GM21786 (cell line): ENCODE measurements around the gene INIP.
"Not testable (repeated sequence)": the region's sequence is repeated elsewhere in the genome, so short reads cannot be mapped to it uniquely, and the experiment has no call there.

Experiments used
- ATAC-seq: cut with Tn5 transposase; IDR thresholded peaks from one replicate; pipeline ENCODE4 v1.9.1; 2021; ENCODE audit not compliant: unreplicated experiment

Gene INIP

DNA sequence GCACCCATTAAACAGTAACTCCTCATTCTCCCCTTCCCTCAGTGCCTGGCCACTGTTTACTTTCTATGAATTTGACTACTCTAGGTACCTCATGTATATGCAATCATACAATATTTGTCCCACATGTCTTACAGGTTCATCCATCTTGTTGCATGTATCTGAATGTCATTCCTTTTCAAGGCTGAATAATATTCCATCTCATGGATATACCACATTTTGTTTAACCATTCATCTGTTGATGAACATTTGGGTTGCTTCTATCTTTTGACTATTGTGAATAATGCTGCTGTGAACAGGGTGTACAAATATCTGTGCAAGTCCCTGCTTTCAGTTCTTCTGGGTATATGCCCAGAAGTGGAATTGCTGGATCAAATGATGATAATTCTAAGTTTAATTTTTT lies 40.9 kb downstream of the INIP start:
- no peak for ATAC-seq

DNA sequence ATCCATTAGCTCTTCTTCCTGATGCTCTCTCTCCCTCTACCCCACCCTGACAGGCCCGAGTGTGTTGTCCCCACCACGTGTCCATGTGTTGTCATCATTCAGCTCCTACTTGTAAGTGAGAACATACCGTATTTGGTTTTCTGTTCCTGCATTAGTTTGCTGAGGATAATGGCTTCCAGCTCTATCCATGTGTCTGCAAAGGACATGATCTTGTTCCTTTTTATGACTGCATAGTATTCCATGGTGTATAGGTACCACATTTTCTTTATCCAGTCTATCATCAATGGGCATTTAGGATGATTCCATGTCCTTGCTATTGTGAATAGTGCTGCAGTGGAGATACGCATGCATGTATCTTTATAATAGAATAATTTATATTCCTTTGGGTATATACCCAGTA lies 44.7 kb downstream of the INIP start:
- not testable (repeated sequence) for ATAC-seq

DNA sequence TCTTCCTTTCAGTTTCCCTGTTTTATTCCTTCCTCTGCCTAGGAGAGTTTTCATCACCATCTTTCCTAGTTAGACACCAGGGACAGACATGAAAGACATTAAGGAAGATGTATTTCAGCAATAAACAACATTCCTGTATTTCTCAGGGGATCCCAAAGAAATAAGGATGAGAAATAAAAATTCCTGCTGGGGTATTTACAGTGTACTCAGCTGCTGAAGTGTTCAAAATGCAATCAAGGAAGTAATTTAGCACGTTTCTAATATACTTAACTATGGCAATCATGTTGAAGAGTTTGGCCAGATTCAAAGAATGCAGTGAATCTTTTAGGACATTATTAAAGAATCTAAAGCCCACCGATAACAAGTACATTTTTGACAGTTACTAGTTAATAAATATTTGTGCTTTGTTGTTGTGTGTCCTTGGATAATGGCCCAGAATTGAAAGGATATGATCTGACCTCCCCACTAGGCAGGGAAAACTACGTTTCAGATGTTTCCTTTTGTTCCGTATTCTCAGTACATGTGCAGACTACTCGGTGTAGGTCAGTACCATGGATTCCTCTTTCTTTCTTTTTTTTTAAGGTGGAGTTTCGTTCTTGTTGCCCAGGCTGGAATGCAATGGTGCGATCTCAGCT lies 46.8 kb downstream of the INIP start:
- ATAC-seq: no peak

DNA sequence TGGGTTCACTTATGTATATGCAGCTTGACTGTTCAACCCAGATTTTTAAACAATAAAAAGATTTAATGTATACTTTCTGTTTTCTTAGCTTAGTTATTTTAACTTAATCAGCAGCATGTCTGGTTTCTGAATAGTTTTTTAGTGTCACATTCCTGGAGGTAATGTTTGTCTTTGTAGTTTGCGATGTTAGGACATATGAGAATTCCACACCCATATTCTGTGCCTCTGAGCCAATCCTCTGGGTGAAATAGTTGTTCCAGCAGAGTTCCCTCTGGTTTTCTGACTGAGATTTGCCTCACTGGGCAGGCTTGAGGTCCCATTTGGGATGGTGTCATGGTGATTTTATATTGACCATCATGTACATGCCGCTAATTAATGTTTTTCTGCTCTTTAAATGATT lies 48.6 kb downstream of the INIP start:
- ATAC-seq: no peak

DNA sequence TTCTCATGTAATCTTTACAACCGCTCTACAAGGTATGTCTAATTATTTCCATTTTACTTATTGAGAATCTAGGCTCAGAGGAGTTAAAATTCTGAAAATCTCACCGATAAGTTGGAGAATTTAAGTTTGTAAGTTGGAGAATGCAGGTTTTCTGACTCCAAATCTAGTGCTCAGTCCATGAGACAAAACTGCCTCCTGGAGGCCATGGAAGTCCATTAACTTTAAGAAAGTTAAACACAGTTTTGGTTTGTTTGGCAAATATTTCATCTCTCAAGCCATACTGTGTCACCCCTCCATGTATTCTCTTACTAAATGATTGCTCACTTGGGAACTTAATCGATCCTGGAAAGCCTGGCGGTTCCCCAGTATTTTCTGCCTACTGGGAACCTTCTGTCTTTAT lies 52.6 kb downstream of the INIP start:
- no peak for ATAC-seq

DNA sequence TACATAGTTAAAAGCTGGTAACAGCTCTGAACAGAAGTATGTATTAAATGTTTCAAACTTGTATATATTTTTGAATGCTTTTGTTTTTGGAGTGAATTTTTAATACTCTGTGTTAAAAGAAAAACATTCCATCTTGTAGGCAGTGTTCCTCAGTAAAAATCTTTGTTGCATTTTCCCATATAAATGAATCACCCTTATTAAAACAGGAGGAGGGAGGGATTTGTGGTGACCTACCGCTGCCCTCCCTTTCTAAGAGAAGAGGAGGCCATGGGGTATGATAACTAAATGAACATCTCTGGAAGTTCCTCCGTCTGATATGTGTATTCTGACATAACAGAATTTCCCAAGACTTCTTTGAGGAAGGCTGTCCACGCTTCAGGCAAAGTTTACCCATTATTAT lies 53.4 kb downstream of the INIP start:
- no peak for ATAC-seq

DNA sequence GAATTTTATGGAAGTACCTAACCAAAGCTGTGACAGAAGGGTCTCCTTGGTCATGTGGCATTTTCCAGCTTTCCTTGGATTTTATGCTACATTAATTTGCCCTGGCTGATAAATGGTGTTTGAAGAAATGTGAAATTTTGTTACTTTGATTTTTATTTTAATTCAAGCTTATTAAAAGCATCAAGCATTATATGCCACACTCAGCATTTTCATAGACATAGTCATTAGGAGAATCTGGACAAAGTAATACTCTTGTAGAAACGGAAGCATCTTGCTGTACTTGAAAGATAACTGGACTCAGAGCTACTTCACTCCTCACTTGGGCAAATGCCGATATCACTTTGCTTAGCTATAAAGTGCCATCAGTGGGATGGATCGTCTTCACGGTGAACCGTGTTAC lies 54.2 kb downstream of the INIP start:
- no peak for ATAC-seq

DNA sequence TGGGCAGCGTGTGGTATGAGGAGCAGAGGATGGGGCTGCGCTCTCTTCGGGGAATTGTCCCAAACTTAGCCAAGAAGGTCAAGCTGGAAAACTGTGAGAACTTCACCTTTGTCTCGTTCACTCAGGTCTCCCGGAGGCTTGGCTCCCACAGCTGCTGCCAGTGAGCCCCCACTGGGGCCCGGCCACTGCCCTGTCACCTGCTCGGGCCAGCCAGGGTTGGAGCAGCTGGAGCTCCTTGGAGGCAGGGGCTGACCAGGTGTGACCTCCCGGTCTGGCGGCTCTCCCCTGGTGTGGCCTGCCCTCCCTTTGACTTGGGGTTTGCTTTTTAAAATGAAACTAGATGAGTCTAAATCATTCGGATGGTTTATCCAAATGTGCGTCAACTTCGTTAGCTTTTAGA lies 58.0 kb downstream of the INIP start:
- no peak for ATAC-seq

DNA sequence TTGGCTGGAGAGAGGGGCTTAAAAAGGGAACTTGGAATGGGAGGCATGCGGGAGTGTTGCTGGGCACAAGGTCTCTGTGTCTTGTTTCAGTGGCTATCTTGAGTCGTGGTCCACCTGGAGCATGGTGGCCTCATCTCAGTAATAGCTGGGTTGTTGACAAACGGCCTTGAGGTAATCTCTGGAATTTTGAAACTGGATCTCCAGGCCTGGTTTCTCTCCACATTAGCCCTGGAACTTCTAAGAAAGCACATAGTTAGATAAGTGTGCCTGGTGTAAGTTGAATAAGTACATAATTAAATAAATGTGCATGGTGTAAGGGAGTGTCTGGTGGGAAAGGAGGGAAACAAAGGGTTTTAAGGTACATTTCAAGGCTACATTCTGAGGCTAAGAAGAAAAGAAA lies 62.2 kb downstream of the INIP start:
- no peak for ATAC-seq

DNA sequence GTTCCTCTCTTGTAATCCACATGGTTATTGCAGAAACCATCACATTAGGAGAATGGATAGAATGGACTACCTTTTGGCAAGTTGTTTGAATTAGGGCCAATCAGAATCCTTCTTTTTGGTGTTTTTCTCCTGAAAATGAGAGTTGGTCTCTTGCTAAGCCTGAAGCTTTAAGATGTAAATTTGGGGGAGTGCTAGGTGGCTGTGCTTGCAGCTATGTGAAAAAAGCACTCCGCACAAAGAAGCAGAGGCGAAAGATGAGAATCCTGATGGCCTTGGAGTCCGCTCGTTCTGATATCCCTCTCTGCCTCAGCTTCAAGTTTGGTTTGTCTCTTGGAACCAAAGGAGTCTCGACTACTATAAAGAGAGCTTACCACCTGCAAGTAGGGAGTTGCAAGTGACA lies 63.6 kb downstream of the INIP start:
- ATAC-seq: no peak

DNA sequence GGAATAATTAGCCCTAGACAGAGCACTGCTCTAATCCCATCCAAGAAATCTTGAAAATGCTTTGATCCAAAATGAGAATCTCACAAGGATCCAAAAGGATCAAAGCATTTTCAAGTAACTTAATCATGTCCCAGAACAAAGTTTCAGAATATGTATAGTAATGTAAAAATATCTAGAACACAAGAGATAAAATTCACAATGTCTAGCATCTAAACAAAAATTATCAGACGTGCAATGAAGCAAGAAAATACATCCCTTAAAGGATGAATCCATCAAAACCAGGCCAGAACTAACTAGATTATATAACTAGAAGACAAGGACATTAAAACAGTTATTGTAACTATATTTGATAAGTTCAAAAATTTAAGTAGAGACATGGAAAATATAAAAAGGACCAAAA lies 69.3 kb downstream of the INIP start:
- no peak for ATAC-seq

DNA sequence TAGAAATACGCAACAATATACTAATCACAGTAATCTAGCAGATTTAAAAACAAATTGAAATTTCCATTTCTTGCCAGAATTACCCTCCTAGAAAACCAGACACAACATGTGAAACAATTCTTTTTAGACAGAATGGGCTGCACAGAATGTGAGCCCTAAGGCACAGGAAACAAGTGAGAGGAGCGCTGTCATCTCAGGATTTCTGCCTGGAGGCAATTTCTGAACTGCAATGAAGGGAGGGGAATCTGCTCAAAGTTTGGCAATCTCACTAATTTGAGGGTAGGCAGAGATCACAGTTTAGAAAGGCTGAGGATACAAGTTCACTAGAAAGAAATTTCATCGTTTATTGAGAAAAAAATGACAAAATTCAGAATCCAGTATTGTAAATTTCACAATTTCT lies 70.3 kb downstream of the INIP start:
- ATAC-seq: no peak

DNA sequence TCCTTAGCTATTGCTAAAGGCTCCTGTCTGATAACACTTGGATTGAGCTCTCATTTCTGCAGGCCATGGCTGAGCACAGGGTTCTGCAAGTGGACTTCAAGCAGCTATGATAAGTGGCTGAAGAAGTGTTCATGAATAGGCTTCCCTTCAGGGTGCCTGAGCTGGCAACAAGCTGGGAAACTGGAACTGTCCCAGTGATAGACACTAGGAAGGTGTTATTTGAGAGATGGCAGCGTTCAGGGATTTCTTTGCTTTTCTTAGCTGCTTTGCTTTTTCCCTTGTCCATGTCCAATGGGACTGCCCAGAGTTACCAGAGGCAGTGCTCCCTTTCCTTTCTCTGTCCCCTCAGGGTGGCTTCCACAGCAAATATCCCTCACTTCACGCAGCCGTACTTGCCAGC lies 75.8 kb downstream of the INIP start:
- ATAC-seq: no peak

DNA sequence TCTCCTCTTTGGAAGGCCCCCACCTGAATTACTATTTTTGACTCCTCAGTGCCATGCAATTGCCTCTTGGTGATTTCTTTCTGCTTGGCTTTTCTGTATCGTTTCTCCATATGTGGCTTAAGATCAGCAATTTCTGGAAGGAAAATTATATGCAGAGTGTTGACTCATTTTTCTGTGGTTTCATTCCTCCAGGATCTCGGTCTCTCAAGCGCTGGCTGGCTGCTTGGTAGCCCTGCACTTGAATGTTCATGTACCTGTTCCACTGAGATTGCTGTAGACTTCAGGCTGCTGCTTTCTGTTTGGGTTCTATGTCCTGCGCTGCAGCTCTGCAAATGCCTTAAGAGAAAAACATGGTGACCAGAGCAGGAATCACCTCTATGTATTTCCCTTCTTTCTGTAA lies 77.6 kb downstream of the INIP start:
- no peak for ATAC-seq
